Measurements from ENCODE around the gene PELI3. TPM values are rescaled to one million over a fixed set of nuclear protein-coding genes. Genes with fewer than 3 reads are reported as not detected.

Gene PELI3
- total and polyA plus RNA-seq, 10 of the 15 experiments (the other 5 are each of a cell fraction or from before 2014, with no cell fraction given) = 0.14 to 1.5 (median 0.66) TPM

- peak; percentile 96 for TF ChIP-seq REST (IDR thresholded peaks at IDR 0.05; ENCODE audit: low read depth, low read length)
- TF ChIP-seq ZNF24 (IDR thresholded peaks at IDR 0.05) = no peak
- peak in 2 of 3 experiments; percentile 45 to 49; a peak in 4 of 6 replicates for TF ChIP-seq CTCF (IDR thresholded peaks at IDR 0.05 in 2 of 3, conservative IDR thresholded peaks at IDR 0.05 in 1 of 3; ENCODE audit: control insufficient read depth in 2 of 3, extremely low read depth in 1 of 3, insufficient read depth in 1 of 3, low read depth in 3 of 3, low read length in 3 of 3)
- no peak for TF ChIP-seq FOXK2 (IDR thresholded peaks at IDR 0.05)
- no peak for TF ChIP-seq MYB (IDR thresholded peaks at IDR 0.05; ENCODE audit: borderline replicate concordance, low read depth, low read length)
- no peak for TF ChIP-seq ESRRA (IDR thresholded peaks at IDR 0.05; ENCODE audit: low read length)
- TF ChIP-seq YY1 (IDR thresholded peaks at IDR 0.05; ENCODE audit: low read depth, low read length) = peak; percentile 45; the same call in 1 of the 2 replicates
- TF ChIP-seq PKNOX1 (IDR thresholded peaks at IDR 0.05) = no peak
- TF ChIP-seq BHLHE40 (IDR thresholded peaks at IDR 0.05; ENCODE audit: borderline replicate concordance in 1 of 2, low read depth in 2 of 2, low read length in 1 of 2) = peak in 1 of 2 experiments; percentile 40; a peak in 1 of 4 replicates
- no peak for TF ChIP-seq TAF1 (IDR thresholded peaks at IDR 0.05; ENCODE audit: borderline replicate concordance, low read depth, low read length)
- TF ChIP-seq FOXM1 (IDR thresholded peaks at IDR 0.05; ENCODE audit: low read depth, low read length) = peak; percentile 30; the same call in 1 of the 2 replicates
- TF ChIP-seq BMI1 (IDR thresholded peaks at IDR 0.05; ENCODE audit: borderline replicate concordance) = no peak
- peak; percentile 73; the same call in 1 of the 2 replicates for TF ChIP-seq SIN3A (IDR thresholded peaks at IDR 0.05; ENCODE audit: low read depth, low read length)
- no peak for TF ChIP-seq FOS (IDR thresholded peaks at IDR 0.05; ENCODE audit: borderline replicate concordance, extremely low read depth, insufficient read length)
- TF ChIP-seq NR2F1 (conservative IDR thresholded peaks at IDR 0.05) = no peak
- TF ChIP-seq CHD2 (IDR thresholded peaks at IDR 0.05; ENCODE audit: borderline replicate concordance, low read depth, low read length) = no peak
- no peak for TF ChIP-seq LARP7 (IDR thresholded peaks at IDR 0.05)
- no peak for TF ChIP-seq BACH1 (IDR thresholded peaks at IDR 0.05; ENCODE audit: borderline replicate concordance)
- TF ChIP-seq ZNF622 (IDR thresholded peaks at IDR 0.05) = no peak
- TF ChIP-seq IKZF1 (conservative IDR thresholded peaks at IDR 0.05) = peak; percentile 28; the same call in 1 of the 2 replicates
- no peak for TF ChIP-seq E2F4 (IDR thresholded peaks at IDR 0.05; ENCODE audit: low read depth, low read length)
- TF ChIP-seq KDM1A (IDR thresholded peaks at IDR 0.05; ENCODE audit: borderline replicate concordance) = no peak
- peak; percentile 51 for TF ChIP-seq JUNB (IDR thresholded peaks at IDR 0.05)
- no peak for TF ChIP-seq GATAD2B (conservative IDR thresholded peaks at IDR 0.05; ENCODE audit: low read depth)
Observed at GRCh38 chr11:66418168-66418985, 48.3 kb upstream of the PELI3 start (continued).

Measured in GM12878 (cell line).